Keratinocyte (primary cell): Measurements from ENCODE around the gene DIS3L. TPM values are rescaled to one million over a fixed set of nuclear protein-coding genes. Genes with fewer than 3 reads are reported as not detected.
A peak's percentile ranks its signal among the peaks of the same experiment; 100 is the strongest.

Experiments used
- DNase-seq: peaks from one replicate; pipeline ENCODE4 v3.0.0-alpha.2; 2011; ENCODE audit warnings: low read depth, missing footprints, low spot score
- FAIRE-seq: peaks from 2 replicates; lab custom pipeline; 2011; peaks lifted over from hg19 to GRCh38; lab: Jason Lieb, UNC
- H2AFZ ChIP-seq: 2 replicates; pipeline ENCODE4 v1.6.0; 2012; ENCODE audit warnings: low read length, control low read depth, inconsistent platforms; ENCODE audit not compliant: control insufficient read depth
- H3K27ac ChIP-seq: 2 replicates; pipeline ENCODE4 v1.5.1; 2011; ENCODE audit warnings: low read length; ENCODE audit not compliant: control insufficient read depth, insufficient read depth
- H3K27me3 ChIP-seq: 3 replicates; pipeline ENCODE4 v1.6.0; 2011; ENCODE audit warnings: low read length; ENCODE audit not compliant: control insufficient read depth, insufficient read depth; ENCODE audit errors: extremely low read depth
- H3K36me3 ChIP-seq, 2 experiments: 2 replicates in 1 of 2; 3 replicates in 1 of 2; pipeline ENCODE4 v1.5.1; 2011; ENCODE audit warnings: low read length in 2 of 2, mild to moderate bottlenecking in 1 of 2; ENCODE audit not compliant: control insufficient read depth in 2 of 2, insufficient read depth in 2 of 2; ENCODE audit errors: extremely low read depth in 1 of 2
- H3K4me1 ChIP-seq: 3 replicates; pipeline ENCODE4 v1.5.1; 2011; ENCODE audit warnings: low read length; ENCODE audit not compliant: control insufficient read depth, insufficient read depth; ENCODE audit errors: extremely low read depth
- H3K4me2 ChIP-seq: 3 replicates; pipeline ENCODE4 v1.6.0; 2011; ENCODE audit warnings: low read depth, low read length; ENCODE audit not compliant: control insufficient read depth, insufficient read depth; ENCODE audit errors: extremely low read depth
- H3K4me3 ChIP-seq, 3 experiments: fragments of 200-600 bp in 1 of 3; sonication (generic) in 1 of 3; 2 replicates in 2 of 3; 3 replicates in 1 of 3; pipeline ENCODE4 v1.5.1; 2011 to 2016; ENCODE audit warnings: low read length in 3 of 3, mild to moderate bottlenecking in 3 of 3, control low read depth in 2 of 3, inconsistent platforms in 1 of 3, low read depth in 1 of 3, mixed read lengths in 1 of 3, mixed run types in 1 of 3, moderate library complexity in 1 of 3; ENCODE audit not compliant: control insufficient read depth in 2 of 3, insufficient read depth in 2 of 3; ENCODE audit errors: extremely low read depth in 1 of 3
- H3K79me2 ChIP-seq: 2 replicates; pipeline ENCODE4 v1.6.0; 2012; ENCODE audit warnings: low read length; ENCODE audit not compliant: control insufficient read depth, insufficient read depth
- H3K9ac ChIP-seq: 3 replicates; pipeline ENCODE4 v1.6.0; 2011; ENCODE audit warnings: low read length; ENCODE audit not compliant: control insufficient read depth, insufficient read depth; ENCODE audit errors: extremely low read depth
- H3K9me1 ChIP-seq: 3 replicates; pipeline ENCODE4 v1.6.0; 2011; ENCODE audit warnings: low read length; ENCODE audit not compliant: control insufficient read depth, insufficient read depth; ENCODE audit errors: extremely low read depth
- H3K9me3 ChIP-seq: 2 replicates; pipeline ENCODE4 v1.5.1; 2012; ENCODE audit warnings: low read depth, low read length; ENCODE audit not compliant: control insufficient read depth
- H4K20me1 ChIP-seq: 3 replicates; pipeline ENCODE4 v1.6.0; 2011; ENCODE audit warnings: low read length; ENCODE audit not compliant: control insufficient read depth, insufficient read depth; ENCODE audit errors: extremely low read depth
- CTCF ChIP-seq, 3 experiments: IDR thresholded peaks in 1 of 3; conservative IDR thresholded peaks in 1 of 3; optimal IDR thresholded peaks in 1 of 3; 2 replicates in 2 of 3; 3 replicates in 1 of 3; pipeline versions ENCODE3 to v1.5.1; 2011; ENCODE audit warnings: low read length in 3 of 3, mild to moderate bottlenecking in 3 of 3, moderate library complexity in 2 of 3, control low read depth in 1 of 3, inconsistent platforms in 1 of 3; ENCODE audit not compliant: insufficient read depth in 2 of 3; ENCODE audit errors: extremely low read depth in 1 of 3
- EZH2 ChIP-seq: IDR thresholded peaks from one replicate; pipeline ENCODE4 v1.6.1; 2012; ENCODE audit warnings: inconsistent platforms, mild to moderate bottlenecking, low read length, moderate library complexity
- dilution Hi-C: fragments of 300-500 bp; cut with MboI; formaldehyde crosslinking; loops from one replicate; pipeline ENCODE4 v1.7.0; 2020; ENCODE audit warnings: low sequenced_read_pairs; ENCODE audit not compliant: extremely low pct_ligation_motif_present
- polyA plus RNA-seq, 5 experiments: library from polyadenylated mRNA; depleted of rRNA in 3 of 5; stranded (reverse) in 3 of 5; stranded (forward) in 1 of 5; unstranded in 1 of 5; fragments of >200 nt; gene quantifications; 1 replicate in 1 of 5; 2 replicates in 3 of 5; 3 replicates in 1 of 5; pipeline versions ENCODE4 v1.2.1 to v1.2.3, GENCODE V29; 2011 to 2012; ENCODE audit warnings: missing spikeins in 2 of 5, low read depth in 1 of 5, low replicate concordance in 1 of 5

Gene DIS3L
- polyA plus RNA-seq, 1 donor (not counting 4 experiments of a cell fraction or from before 2014, with no cell fraction given) = 12.2 TPM

GRCh38 chr15:66252685-66253417 lies 40.5 kb upstream of the DIS3L start:
- Histone ChIP-seq H3K4me1 (peaks cover 7% of the 10 kb centered on the region), H2AFZ (peak overlapping the region; percentile 76), H3K9ac (peak overlapping the region; percentile 36), H3K4me2 (peak overlapping the region; percentile 97), H3K27me3 (peaks cover 65% of the 10 kb centered on the region), H3K79me2 (no peaks in the 10 kb centered on the region), H3K4me3 (peak overlapping the region; percentile 20 to 78 (median 68)), H4K20me1 (no peaks in the 10 kb centered on the region), H3K27ac (no peak overlapping the region), H3K36me3 (no peaks in the 10 kb centered on the region), H3K9me3 (no peaks in the 10 kb centered on the region), H3K9me1 (no peaks in the 10 kb centered on the region)
- dilution Hi-C loops = no loop called here
- DNase-seq (no peak), FAIRE-seq (peak; percentile 58)
- TF ChIP-seq EZH2 (peak; percentile 99), CTCF (optimal IDR thresholded peaks at IDR 0.05 in 1 of 3, IDR thresholded peaks at IDR 0.05 in 1 of 3, conservative IDR thresholded peaks at IDR 0.05 in 1 of 3; ENCODE audit: extremely low read depth in 1 of 3, insufficient read depth in 2 of 3, low read length in 3 of 3) (no peak)

GRCh38 chr15:66253418-66254088 lies 39.8 kb upstream of the DIS3L start, which contains the start of gene MEGF11:
MEGF11 (minus strand) TSS chr15:66253750; CDS start chr15:66128403, 125,347 bp downstream.
- Histone ChIP-seq H4K20me1 (no peaks in the 10 kb centered on the region), H3K9ac (peak within 1 kb of the TSS; percentile 36), H3K9me3 (no peaks in the 10 kb centered on the region), H3K4me3 (peak within 1 kb of the TSS; percentile 20 to 78 (median 68)), H3K4me1 (peaks cover 7% of the 10 kb centered on the region), H3K79me2 (no peaks in the 10 kb centered on the region), H2AFZ (peak within 1 kb of the TSS; percentile 76), H3K9me1 (no peaks in the 10 kb centered on the region), H3K4me2 (peak within 1 kb of the TSS; percentile 97), H3K27ac (no peak within 1 kb of the TSS), H3K36me3 (no peaks in the 10 kb centered on the region), H3K27me3 (peaks cover 65% of the 10 kb centered on the region)
- DNase-seq (no peak), FAIRE-seq (no peak)
- dilution Hi-C loops = no loop called here
- TF ChIP-seq CTCF (optimal IDR thresholded peaks at IDR 0.05 in 1 of 3, IDR thresholded peaks at IDR 0.05 in 1 of 3, conservative IDR thresholded peaks at IDR 0.05 in 1 of 3; ENCODE audit: extremely low read depth in 1 of 3, insufficient read depth in 2 of 3, low read length in 3 of 3) = no peak
- TF ChIP-seq EZH2 = no peak
